Measurements from ENCODE around the gene HOXA3.

The HOXA3 gene

GRCh38 chr7:27099453-27100370 is 52.7 kb downstream of the HOXA3 start:
- DNase-seq = no peak

- DNase-seq = no peak
Measured at GRCh38 chr7:27098578-27099451, 53.6 kb downstream of the HOXA3 start.

GRCh38 chr7:27097686-27098577 is 54.5 kb downstream of the HOXA3 start:
- DNase-seq = no peak

- DNase-seq = peak; percentile 81
Measured at GRCh38 chr7:27096768-27097514, 55.4 kb downstream of the HOXA3 start.

- peak; percentile 92 for DNase-seq
Measured at GRCh38 chr7:27095897-27096767, 56.3 kb downstream of the HOXA3 start, which contains the start of gene HOXA1. Gene HOXA1, minus strand, starts transcription at chr7:27096000. Its CDS starts 88 bp downstream, at chr7:27095912.

GRCh38 chr7:27095050-27095896 is 57.1 kb downstream of the HOXA3 start:
- DNase-seq = no peak

- DNase-seq = no peak
Measured at GRCh38 chr7:27094304-27095049, 57.9 kb downstream of the HOXA3 start.

GRCh38 chr7:27093184-27093895 is 59.0 kb downstream of the HOXA3 start:
- no peak for DNase-seq

- DNase-seq = no peak
Measured at GRCh38 chr7:27092819-27093110, 59.6 kb downstream of the HOXA3 start.

- DNase-seq = no peak
Measured at GRCh38 chr7:27091941-27092818, 60.2 kb downstream of the HOXA3 start.

- no peak for DNase-seq
Measured at GRCh38 chr7:27091105-27091504, 61.3 kb downstream of the HOXA3 start.

- DNase-seq = no peak
Measured at GRCh38 chr7:27088002-27088922, 64.1 kb downstream of the HOXA3 start.

GRCh38 chr7:27083646-27084045 is 68.7 kb downstream of the HOXA3 start:
- no peak for DNase-seq

GRCh38 chr7:27082171-27082570 is 70.2 kb downstream of the HOXA3 start:
- no peak for DNase-seq

GRCh38 chr7:27080844-27081436 is 71.4 kb downstream of the HOXA3 start:
- DNase-seq = no peak
